PFSK-1 (cell line): Measurements from ENCODE around the gene SPATS2L.

Experiments
- POLR2AphosphoS5 ChIP-seq: IDR thresholded peaks from 2 replicates; pipeline ENCODE4 v1.6.1; 2012; ENCODE audit warnings: low read depth, mild to moderate bottlenecking, control low read depth, low read length, moderate library complexity
- TAF1 ChIP-seq: IDR thresholded peaks from 2 replicates; pipeline ENCODE4 v1.6.1; 2012; ENCODE audit warnings: low read length, control low read depth, borderline replicate concordance; ENCODE audit not compliant: insufficient read depth

DNA sequence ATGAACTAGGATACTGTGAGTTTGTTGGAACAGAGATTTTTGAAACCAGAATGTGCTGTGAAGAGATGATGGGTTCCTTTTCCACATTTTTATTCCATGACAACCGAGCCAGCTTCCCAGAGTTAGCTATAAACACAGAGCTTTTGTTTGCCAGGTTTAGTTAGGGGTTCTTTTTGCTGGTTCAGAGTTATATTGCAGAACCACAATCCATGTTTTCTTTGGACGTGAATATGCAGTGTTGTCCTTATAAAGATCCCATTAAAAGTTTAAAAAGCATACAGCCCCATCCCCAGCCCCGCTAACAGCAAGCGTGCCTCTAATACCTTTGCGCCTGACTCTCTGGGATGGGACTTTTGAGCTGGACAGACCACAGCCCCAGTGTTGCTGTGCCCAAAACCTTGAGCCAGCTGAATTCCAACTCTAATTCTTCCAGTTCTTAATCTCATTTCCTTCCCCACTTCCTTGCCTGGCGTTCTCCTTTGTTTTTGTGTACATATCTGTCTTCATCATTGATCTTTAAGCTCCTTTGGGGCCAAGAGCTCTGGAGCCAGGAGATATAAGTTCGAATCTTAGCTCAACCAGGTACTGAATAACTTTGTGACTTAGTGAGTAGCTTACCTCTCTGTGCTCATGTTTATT, 72.3 kb downstream of the SPATS2L start:
- TF ChIP-seq POLR2AphosphoS5, result no peak
- TF ChIP-seq TAF1, result no peak
